Brain microvascular endothelial cell (primary cell): ENCODE data around the gene KLF13.

Experiments used
- DNase-seq: peaks from one replicate; pipeline ENCODE4 v3.0.0-alpha.2; 2020
- H3K27ac ChIP-seq: fragments of 250-450 bp; sonication (Bioruptor Pico); 2 replicates; pipeline ENCODE4 v1.5.1; 2020; ENCODE audit warnings: mild to moderate bottlenecking, moderate library complexity
- H3K27me3 ChIP-seq: fragments of 250-450 bp; sonication (Bioruptor Pico); replicated peaks from 2 replicates; pipeline ENCODE4 v1.5.1; 2020; ENCODE audit warnings: mild to moderate bottlenecking
- H3K36me3 ChIP-seq: fragments of 250-450 bp; sonication (Bioruptor Pico); replicated peaks from 2 replicates; pipeline ENCODE4 v1.5.1; 2020; ENCODE audit warnings: mild to moderate bottlenecking
- H3K4me3 ChIP-seq: 2 replicates; pipeline ENCODE4 v1.5.1; 2011; ENCODE audit warnings: low read depth, mild to moderate bottlenecking, control low read depth, low read length, moderate library complexity
- CTCF ChIP-seq: IDR thresholded peaks from 2 replicates; pipeline ENCODE4 v1.5.1; 2011; ENCODE audit warnings: low read depth, mild to moderate bottlenecking, moderate library complexity, low read length, control low read depth, inconsistent platforms; ENCODE audit errors: missing control alignments
- in situ Hi-C: cut with HindIII; loops from 2 replicates; pipeline ENCODE4 v1.10.0; 2017; ENCODE audit warnings: low sequenced_read_pairs, low pct_ligation_motif_present

KLF13 gene

GRCh38 chr15:31305375-31305774, 21.3 kb upstream of the KLF13 start:
- Histone ChIP-seq H3K27me3 (peaks cover 12% of the 10 kb centered on the region), H3K27ac (no peak overlapping the region), H3K4me3 (no peak overlapping the region), H3K36me3 (no peaks in the 10 kb centered on the region)
- DNase-seq: no peak
- in situ Hi-C loops: loop anchor here (25.0 kb wide), 1 partner anchor 93 kb away; no protein-coding TSS in a partner anchor
- TF ChIP-seq CTCF: no peak

- no peak overlapping the region for H3K4me3 ChIP-seq
- no peak for TF ChIP-seq CTCF
- DNase-seq: no peak
- H3K27ac ChIP-seq: no peak overlapping the region
- H3K27me3 ChIP-seq: peaks cover 12% of the 10 kb centered on the region
- in situ Hi-C loops: loop anchor here (25.0 kb wide), 1 partner anchor 94 kb away; no protein-coding TSS in a partner anchor
- no peaks in the 10 kb centered on the region for H3K36me3 ChIP-seq
These were observed 20.7 kb upstream of the KLF13 start for GRCh38 chr15:31305796-31306425.

DNA sequence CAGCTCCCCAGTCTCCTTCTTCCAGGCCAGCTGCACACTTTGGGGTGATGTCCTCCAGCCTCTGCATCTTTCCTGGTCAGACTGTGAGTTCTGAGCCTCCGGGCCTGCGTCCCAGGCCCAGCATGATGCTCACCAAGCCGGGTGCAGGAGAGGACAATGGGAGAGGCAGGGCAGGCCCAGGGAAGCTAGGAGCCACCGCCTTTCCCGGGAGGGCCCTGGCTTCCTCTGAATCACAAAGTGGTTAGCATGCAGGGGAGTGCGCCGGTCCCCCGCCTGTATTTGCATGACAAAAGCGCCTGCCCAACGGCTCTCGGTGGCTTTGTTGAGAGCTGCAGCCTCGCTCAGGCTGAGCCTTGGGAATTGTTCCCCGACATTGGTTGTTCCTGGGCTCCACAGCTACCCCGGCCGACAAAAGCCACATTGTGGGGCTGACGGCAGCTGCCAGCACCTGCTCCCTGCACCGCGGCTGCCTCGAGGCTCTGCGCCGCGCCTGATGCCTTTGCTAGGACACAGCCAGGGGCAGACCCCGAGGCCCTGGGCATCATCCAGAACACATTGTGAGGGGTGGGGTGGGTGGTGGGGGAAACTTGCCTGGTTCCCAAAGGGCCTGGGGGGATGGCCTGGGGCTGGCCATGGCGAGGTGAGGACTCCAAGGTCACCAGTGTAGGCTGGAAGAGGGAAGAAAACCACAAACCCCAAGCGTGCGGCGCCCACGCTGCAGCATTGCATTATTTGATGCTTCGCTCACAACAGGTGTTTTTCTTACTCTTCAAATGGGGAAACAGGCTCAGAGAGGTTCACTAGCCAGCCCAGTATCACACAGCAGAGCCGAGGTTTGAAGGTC, 20.0 kb upstream of the KLF13 start:
- H3K27me3 ChIP-seq: peaks cover 12% of the 10 kb centered on the region
- H3K36me3 ChIP-seq: no peaks in the 10 kb centered on the region
- in situ Hi-C loops: loop anchor here (25.0 kb wide), 1 partner anchor 94 kb away; no protein-coding TSS in a partner anchor
- H3K4me3 ChIP-seq: no peak overlapping the region
- TF ChIP-seq CTCF: no peak
- H3K27ac ChIP-seq: no peak overlapping the region
- DNase-seq: no peak

DNA sequence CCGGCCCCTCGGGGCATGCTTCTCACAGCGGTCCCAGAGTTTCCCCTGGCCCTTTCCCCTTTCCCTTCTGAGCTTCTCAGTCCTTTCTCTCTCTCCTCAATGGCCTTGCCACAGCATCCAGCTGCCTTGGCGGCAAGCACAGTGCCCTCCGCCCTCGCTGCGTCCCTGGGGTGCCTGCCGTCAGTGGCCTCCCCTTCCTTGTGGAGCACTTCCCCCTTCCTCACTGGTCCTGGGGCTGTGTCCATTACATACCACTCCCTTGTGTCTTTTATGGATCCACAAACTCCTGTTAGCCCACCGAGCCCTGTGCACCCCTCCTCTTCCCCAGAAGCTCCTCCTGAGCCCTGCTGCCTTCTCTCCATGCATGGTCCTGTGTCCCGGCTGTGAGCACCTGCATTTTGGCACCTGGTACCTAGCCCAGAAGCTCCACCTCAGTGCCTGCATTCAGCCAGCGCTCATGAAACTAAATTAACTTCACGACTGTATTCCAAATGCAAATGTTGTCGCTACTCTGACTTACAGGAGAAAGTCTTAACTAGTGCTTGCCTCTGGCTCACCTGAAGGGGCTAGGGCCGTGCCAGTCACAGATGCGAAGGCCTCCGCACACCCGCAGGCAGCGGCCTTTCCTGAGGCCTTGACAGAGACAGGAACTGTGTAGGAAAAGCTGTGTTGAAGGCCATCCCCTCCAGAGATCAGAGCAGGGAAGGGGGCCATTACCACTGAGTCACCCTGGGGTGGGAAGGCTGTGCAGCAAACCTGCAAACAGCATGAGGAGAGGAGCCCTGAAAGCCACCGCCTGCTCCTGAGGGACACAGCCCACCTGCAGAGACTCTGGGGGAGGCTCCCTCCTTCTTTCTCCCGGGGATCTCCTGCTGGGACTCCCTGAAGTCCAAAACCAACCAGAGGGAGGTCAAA, 19.1 kb upstream of the KLF13 start:
- Histone ChIP-seq H3K27me3 (peaks cover 12% of the 10 kb centered on the region), H3K4me3 (no peak overlapping the region), H3K27ac (no peak overlapping the region), H3K36me3 (no peaks in the 10 kb centered on the region)
- no peak for DNase-seq
- in situ Hi-C loops: loop anchor here (25.0 kb wide), 1 partner anchor 95 kb away; no protein-coding TSS in a partner anchor
- TF ChIP-seq CTCF: no peak

DNA sequence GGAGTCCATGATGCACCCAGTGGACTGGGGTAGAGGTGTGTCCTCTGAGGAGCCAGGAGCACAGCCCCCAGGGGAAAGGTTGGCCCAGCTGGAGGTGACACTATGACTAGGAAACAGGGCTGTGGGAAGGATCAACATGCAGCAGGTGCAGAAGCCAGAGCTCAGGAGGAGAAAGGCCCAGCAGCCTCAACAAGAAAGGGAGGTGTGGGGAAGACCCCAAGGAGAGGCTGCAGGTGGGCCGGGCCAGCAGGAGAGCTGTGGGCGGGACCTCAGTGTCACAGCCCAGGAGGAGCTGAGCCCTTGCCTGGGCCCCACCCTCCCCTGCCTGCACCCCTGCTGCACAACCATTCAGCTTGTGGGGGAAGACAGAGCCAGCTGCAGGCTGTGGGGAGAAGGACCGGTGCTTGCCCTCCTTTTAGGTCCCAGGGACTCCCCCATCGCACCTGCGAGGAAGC, 18.4 kb upstream of the KLF13 start:
- no peak for TF ChIP-seq CTCF
- Histone ChIP-seq H3K27ac (no peak overlapping the region), H3K4me3 (no peak overlapping the region), H3K36me3 (no peaks in the 10 kb centered on the region), H3K27me3 (peaks cover 12% of the 10 kb centered on the region)
- DNase-seq: no peak
- in situ Hi-C loops: loop anchor here (25.0 kb wide), 1 partner anchor 96 kb away; no protein-coding TSS in a partner anchor
